GM13976 (cell line): Measurements from ENCODE around the gene OASL.
"Not testable (repeated sequence)": the region's sequence is repeated elsewhere in the genome, so short reads cannot be mapped to it uniquely, and the experiment has no call there.

Experiments
- DNase-seq: peaks from one replicate; pipeline ENCODE4 v3.0.0; 2012; ENCODE audit warnings: low spot score
- in situ Hi-C: fragments of 300-500 bp; cut with MboI; formaldehyde crosslinking; loops from one replicate; pipeline ENCODE4 v1.12.0; 2022; ENCODE audit warnings: low sequenced_read_pairs, mixed read lengths, inconsistent platforms; ENCODE audit not compliant: unreplicated experiment
- TF ChIP-seq, protein P1 (sequence below): IDR thresholded peaks from 2 replicates; pipeline ENCODE4 v1.5.1; 2012; ENCODE audit warnings: borderline replicate concordance, mild to moderate bottlenecking; ENCODE audit not compliant: insufficient read depth; ENCODE audit errors: extremely low read depth, missing control alignments, control extremely low read depth

OASL gene

DNA sequence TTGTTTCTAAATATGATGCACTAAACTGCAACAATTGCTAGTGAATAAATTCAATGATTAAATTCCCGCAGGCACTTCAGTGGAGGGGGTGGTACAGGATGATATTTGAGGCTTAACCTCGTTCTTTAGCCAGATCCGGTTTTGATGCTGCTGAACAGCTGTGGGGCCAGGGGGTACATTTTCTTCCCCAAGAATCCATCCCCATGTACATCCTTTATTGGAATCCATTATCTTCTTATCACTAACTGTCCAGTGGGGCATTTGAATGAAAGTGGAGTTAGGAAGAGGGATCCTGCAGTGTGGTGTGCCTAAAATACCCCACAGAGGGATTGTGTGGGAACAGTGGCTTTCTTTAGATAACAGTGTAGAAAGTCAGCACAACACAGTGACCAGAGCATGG is 45.2 kb upstream of the OASL start:
- TF ChIP-seq, protein P1, sequence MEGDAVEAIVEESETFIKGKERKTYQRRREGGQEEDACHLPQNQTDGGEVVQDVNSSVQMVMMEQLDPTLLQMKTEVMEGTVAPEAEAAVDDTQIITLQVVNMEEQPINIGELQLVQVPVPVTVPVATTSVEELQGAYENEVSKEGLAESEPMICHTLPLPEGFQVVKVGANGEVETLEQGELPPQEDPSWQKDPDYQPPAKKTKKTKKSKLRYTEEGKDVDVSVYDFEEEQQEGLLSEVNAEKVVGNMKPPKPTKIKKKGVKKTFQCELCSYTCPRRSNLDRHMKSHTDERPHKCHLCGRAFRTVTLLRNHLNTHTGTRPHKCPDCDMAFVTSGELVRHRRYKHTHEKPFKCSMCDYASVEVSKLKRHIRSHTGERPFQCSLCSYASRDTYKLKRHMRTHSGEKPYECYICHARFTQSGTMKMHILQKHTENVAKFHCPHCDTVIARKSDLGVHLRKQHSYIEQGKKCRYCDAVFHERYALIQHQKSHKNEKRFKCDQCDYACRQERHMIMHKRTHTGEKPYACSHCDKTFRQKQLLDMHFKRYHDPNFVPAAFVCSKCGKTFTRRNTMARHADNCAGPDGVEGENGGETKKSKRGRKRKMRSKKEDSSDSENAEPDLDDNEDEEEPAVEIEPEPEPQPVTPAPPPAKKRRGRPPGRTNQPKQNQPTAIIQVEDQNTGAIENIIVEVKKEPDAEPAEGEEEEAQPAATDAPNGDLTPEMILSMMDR, result no peak
- no peak for DNase-seq
- in situ Hi-C loops, result no loop called here

DNA sequence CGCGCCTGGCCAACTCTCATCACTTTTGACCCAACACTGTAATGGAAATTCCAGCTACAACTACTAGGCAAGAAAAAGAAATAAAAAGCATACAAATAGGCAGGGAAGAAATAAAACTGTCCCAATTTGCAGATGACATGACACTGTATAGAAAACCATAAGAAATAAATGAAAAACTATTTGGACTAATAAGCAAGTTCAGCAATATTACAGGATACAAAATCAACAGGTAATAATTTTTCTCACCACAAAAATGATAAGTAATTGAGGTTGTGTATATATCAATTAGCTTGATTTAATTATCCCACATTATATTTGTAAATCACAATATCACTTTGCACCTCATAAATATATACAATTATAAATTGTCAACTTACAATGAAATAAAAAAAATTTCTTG is 41.9 kb upstream of the OASL start:
- TF ChIP-seq, protein P1, result no peak
- in situ Hi-C loops, result no loop called here
- no peak for DNase-seq

DNA sequence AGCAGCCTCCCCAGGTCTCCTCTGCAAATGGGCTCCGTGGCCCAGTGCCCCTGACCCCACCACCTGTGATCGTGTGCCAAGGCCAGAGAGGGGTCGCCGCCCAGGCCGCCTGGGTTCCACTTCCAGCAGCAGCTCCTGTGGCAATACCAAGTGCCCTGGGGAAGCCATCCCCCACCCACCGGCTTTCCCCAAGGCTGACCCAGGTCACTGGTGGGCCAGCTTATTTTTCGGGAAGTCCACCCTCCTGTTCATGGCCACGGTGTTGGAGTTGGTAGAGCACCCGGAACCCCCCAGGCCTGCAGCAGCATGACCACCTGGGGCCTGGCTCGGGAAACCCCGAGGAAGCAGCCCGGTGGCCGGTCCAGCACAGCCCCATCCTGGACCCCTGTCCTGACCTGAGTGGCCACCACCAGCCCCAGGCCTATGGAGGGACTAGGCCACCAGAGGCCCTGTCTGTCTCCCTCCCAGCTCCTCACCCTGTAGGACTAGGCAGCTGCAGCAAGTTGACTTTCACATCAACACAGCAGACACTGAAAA is 40.8 kb upstream of the OASL start:
- no peak for DNase-seq
- in situ Hi-C loops, result no loop called here
- TF ChIP-seq, protein P1, result no peak

DNA sequence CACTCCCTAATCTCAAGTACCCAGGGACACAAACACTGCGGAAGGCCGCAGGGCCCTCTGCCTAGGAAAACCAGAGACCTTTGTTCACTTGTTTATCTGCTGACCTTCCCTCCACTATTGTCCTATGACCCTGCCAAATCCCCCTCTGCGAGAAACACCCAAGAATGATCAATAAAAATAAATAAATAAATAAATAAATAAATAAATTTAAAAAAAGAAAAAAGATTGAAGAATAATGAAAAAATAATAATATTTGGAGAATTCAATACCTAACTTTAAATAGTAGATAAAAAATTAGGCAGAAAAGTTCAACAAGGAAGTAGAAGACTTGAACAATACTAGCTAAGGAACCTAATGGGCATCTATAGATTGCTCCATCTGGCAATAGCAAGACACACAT is 38.4 kb upstream of the OASL start:
- in situ Hi-C loops, DNase-seq: not testable (repeated sequence)

DNA sequence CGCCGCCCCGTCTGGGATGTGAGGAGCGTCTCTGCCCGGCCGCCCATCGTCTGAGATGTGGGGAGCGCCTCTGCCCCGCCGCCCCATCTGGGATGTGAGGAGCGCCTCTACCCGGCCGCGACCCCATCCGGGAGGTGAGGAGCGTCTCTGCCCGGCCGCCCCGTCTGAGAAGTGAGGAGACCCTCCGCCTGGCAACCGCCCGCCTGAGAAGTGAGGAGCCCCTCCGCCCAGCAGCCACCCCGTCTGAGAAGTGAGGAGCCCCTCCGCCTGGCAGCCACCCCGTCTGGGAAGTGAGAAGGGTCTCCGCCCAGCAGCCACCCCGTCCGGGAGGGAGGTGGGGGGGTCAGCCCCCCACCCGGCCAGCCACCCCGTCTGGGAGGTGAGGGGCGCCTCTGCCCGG is 36.9 kb upstream of the OASL start:
- DNase-seq, in situ Hi-C loops: not testable (repeated sequence)

DNA sequence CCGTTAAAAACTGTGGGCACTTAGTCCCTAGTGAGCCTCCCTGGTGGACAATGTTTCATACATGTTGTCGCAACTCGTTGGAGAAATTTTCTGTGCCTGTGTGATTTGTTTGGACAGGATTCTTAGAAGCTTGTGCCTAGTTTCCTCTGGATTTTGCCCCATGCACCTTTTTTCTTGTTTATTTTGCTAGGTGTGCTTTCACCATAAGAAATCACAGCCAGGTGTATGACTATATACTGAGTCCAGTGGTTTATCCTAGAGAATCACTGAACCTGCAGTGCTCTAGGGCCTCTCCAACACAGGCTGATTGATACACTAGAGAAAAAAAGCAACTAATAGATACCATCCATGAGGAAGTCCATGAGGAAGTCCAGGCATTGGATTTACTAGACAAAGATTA is 33.1 kb upstream of the OASL start:
- no peak for DNase-seq
- TF ChIP-seq, protein P1, result no peak
- in situ Hi-C loops, result no loop called here

DNA sequence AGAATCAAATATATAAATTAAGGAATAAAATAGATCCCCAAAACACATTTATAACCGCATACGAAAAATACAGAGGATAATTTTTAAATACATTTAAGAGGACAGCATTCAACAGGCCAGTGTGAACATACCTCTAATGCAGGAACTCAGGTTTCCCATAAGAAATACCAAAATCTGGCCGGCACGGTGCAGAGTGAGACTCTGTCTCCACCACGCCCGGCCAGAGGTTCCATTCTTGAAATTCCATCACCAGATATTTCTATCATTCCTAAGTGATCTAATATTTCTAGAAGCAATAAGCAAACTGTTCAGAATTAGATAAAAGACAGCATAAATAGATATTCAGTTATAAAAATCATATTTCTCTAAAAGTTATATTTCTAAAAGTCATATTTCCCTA is 30.2 kb upstream of the OASL start:
- TF ChIP-seq, protein P1, result no peak
- in situ Hi-C loops, result no loop called here
- no peak for DNase-seq

DNA sequence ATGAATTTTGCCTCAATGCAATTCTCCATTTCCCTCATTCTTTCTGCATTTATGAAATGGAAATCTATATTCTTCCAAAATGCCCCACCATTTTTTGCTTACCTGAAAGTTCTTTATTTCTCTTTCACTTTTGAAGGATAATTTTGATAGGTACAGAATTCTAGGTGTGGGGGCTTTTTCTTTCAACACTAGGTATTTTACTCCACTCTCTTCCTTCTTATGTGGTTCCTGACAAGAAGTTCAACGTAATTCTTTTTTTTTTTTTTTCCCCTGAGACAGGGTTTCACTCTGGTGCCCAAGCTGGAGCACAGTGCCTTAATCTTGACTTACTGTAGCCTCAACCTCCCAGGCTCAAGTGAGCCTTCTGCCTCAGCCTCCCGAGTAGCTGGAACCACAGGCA is 26.3 kb upstream of the OASL start:
- no peak for DNase-seq
- TF ChIP-seq, protein P1, result no peak
- in situ Hi-C loops, result no loop called here

DNA sequence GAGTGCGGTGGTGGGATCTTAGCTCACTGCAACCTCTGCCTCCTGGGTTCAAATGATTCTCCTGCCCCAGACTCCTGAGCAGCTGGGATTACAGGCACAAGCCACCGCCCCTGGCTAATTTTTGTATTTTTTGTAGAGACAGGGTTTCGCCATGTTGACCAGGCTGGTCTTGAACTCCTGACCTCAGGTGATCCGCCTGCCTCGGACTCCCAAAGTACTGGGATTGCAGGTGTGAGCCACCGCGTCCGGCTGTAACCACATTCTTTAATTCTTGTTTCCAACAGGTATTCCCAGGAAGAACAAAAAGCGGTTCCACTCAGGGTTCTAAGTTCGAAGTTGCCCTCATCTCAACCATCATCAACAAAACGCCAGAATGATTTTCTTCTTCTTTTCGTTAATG is 25.5 kb upstream of the OASL start:
- in situ Hi-C loops, DNase-seq: not testable (repeated sequence)
